Measurements from ENCODE around the gene SHB.
A peak's percentile ranks its signal among the peaks of the same experiment; 100 is the strongest.
"Not testable (repeated sequence)": the region's sequence is repeated elsewhere in the genome, so short reads cannot be mapped to it uniquely, and the experiment has no call there.

Gene SHB

GRCh38 chr9:37914154-37914551 lies 154.9 kb downstream of the SHB start:
- peak in 1 of 2 donors; percentile 55 for DNase-seq
- no peaks in the 10 kb centered on the region for H3K9me3 ChIP-seq
- no peaks in the 10 kb centered on the region for H3K4me1 ChIP-seq
- TF ChIP-seq CTCF (IDR thresholded peaks at IDR 0.05) = no peak
- H3K4me3 ChIP-seq = no peak overlapping the region
- H3K27ac ChIP-seq = no peak overlapping the region
- H3K27me3 ChIP-seq = no peaks in the 10 kb centered on the region
- intact Hi-C loops (cut with DNase I; ENCODE audit: low total_unique reads) = loop anchor here (2.0 to 5.0 kb wide), 2 partner anchors 178 to 243 kb away; no protein-coding TSS in a partner anchor
- H3K36me3 ChIP-seq = peaks cover 0 to 20% (median 17%) of the 10 kb centered on the region in 3 donors

GRCh38 chr9:37913480-37914153 lies 155.4 kb downstream of the SHB start:
- Histone ChIP-seq H3K9me3 (no peaks in the 10 kb centered on the region), H3K36me3 (peaks cover 0 to 15% (median 11%) of the 10 kb centered on the region in 3 donors), H3K27me3 (no peaks in the 10 kb centered on the region), H3K27ac (no peak overlapping the region), H3K4me1 (no peaks in the 10 kb centered on the region), H3K4me3 (no peak overlapping the region)
- peak; percentile 75 to 88 for DNase-seq
- peak; percentile 95 to 98 for TF ChIP-seq CTCF (IDR thresholded peaks at IDR 0.05)
- intact Hi-C loops (cut with DNase I; ENCODE audit: low total_unique reads) = loop anchor here (2.0 to 5.0 kb wide), 2 partner anchors 179 to 243 kb away; no protein-coding TSS in a partner anchor

- H3K4me3 ChIP-seq = no peak overlapping the region
- no peak for TF ChIP-seq CTCF (IDR thresholded peaks at IDR 0.05)
- peak in 1 of 2 donors; percentile 33 for DNase-seq
- no peaks in the 10 kb centered on the region for H3K4me1 ChIP-seq
- H3K36me3 ChIP-seq = no peaks in the 10 kb centered on the region
- intact Hi-C loops (cut with DNase I; ENCODE audit: low total_unique reads) = loop anchor here (2.0 to 5.0 kb wide), 2 partner anchors 181 to 450 kb away; no protein-coding TSS in a partner anchor
- no peaks in the 10 kb centered on the region for H3K9me3 ChIP-seq
- H3K27ac ChIP-seq = no peak overlapping the region
- H3K27me3 ChIP-seq = no peaks in the 10 kb centered on the region
These were observed 157.8 kb downstream of the SHB start for GRCh38 chr9:37911271-37911681.

- Histone ChIP-seq H3K36me3 (no peaks in the 10 kb centered on the region), H3K4me3 (no peak overlapping the region), H3K4me1 (no peaks in the 10 kb centered on the region), H3K27ac (no peak overlapping the region), H3K27me3 (no peaks in the 10 kb centered on the region), H3K9me3 (no peaks in the 10 kb centered on the region)
- peak in 1 of 2 donors; percentile 5 for DNase-seq
- intact Hi-C loops (cut with DNase I; ENCODE audit: low total_unique reads) = loop anchor here (2.0 to 5.0 kb wide), 2 partner anchors 182 to 451 kb away; no protein-coding TSS in a partner anchor
- TF ChIP-seq CTCF (IDR thresholded peaks at IDR 0.05) = no peak
These were observed 158.8 kb downstream of the SHB start for GRCh38 chr9:37910271-37910670.

GRCh38 chr9:37909836-37910235 lies 159.2 kb downstream of the SHB start:
- not testable (repeated sequence) for H3K4me1 ChIP-seq, H3K9me3 ChIP-seq, H3K4me3 ChIP-seq, H3K36me3 ChIP-seq, H3K27ac ChIP-seq, H3K27me3 ChIP-seq
- intact Hi-C loops (cut with DNase I; ENCODE audit: low total_unique reads) = loop anchor here (2.0 to 10.0 kb wide), 3 partner anchors 165 to 451 kb away; no protein-coding TSS in a partner anchor
- DNase-seq = peak in 1 of 2 donors; percentile 32

- no peak for TF ChIP-seq CTCF (IDR thresholded peaks at IDR 0.05)
- intact Hi-C loops (cut with DNase I; ENCODE audit: low total_unique reads) = loop anchor here (10.0 kb wide), 1 partner anchor 165 kb away; no protein-coding TSS in a partner anchor
- Histone ChIP-seq H3K27ac (no peak overlapping the region), H3K27me3 (no peaks in the 10 kb centered on the region), H3K36me3 (no peaks in the 10 kb centered on the region), H3K4me1 (peaks cover 0 to 8% (median 8%) of the 10 kb centered on the region in 4 donors), H3K9me3 (no peaks in the 10 kb centered on the region), H3K4me3 (no peak overlapping the region)
- peak; percentile 4 to 9 for DNase-seq
These were observed 159.7 kb downstream of the SHB start for GRCh38 chr9:37909326-37909725.
